ENCODE results near the gene OASL.

DNA sequence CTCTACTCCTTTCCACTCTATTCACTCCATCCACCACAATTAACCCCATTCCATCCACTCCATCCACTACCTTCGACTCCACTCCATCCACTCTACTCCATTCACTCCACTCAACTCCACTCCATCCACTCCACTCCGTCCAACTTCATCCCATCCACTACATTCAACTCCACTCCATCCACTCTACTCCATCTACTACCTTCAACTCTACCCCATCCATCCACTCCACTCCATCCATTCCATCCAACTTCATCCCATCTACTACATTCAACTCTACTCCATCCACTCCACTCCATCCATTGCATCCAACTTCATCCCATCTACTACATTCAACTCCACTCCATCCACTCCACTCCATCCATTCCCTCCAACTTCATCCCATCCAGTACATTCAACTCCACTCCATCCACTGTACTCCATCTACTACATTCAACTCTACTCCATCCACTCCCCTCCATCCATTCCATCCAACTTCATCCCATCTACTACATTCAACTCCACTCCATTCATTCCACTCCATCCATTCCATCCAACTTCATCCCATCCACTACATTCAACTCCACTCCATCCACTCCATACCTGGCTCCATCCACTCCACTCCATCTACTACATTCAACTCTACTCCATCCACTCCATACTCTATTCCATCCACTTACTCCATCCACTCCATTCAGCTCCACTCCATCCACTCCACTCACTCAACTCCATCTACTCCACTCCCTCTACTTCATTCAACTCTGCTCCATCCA, 44.3 kb downstream of the OASL start:
- TF ChIP-seq RAD21 (IDR thresholded peaks at IDR 0.05; ENCODE audit: low read depth), result no peak
- no peak for TF ChIP-seq CREB1 (IDR thresholded peaks at IDR 0.05; ENCODE audit: low read depth)
- no peak for TF ChIP-seq YY1 (IDR thresholded peaks at IDR 0.05; ENCODE audit: low read depth)
- TF ChIP-seq, protein P1, sequence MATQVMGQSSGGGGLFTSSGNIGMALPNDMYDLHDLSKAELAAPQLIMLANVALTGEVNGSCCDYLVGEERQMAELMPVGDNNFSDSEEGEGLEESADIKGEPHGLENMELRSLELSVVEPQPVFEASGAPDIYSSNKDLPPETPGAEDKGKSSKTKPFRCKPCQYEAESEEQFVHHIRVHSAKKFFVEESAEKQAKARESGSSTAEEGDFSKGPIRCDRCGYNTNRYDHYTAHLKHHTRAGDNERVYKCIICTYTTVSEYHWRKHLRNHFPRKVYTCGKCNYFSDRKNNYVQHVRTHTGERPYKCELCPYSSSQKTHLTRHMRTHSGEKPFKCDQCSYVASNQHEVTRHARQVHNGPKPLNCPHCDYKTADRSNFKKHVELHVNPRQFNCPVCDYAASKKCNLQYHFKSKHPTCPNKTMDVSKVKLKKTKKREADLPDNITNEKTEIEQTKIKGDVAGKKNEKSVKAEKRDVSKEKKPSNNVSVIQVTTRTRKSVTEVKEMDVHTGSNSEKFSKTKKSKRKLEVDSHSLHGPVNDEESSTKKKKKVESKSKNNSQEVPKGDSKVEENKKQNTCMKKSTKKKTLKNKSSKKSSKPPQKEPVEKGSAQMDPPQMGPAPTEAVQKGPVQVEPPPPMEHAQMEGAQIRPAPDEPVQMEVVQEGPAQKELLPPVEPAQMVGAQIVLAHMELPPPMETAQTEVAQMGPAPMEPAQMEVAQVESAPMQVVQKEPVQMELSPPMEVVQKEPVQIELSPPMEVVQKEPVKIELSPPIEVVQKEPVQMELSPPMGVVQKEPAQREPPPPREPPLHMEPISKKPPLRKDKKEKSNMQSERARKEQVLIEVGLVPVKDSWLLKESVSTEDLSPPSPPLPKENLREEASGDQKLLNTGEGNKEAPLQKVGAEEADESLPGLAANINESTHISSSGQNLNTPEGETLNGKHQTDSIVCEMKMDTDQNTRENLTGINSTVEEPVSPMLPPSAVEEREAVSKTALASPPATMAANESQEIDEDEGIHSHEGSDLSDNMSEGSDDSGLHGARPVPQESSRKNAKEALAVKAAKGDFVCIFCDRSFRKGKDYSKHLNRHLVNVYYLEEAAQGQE (IDR thresholded peaks at IDR 0.05; ENCODE audit: low read depth), result no peak
- TF ChIP-seq ZBTB7A (IDR thresholded peaks at IDR 0.05; ENCODE audit: low read depth), result no peak
- no peak for TF ChIP-seq TCF12 (IDR thresholded peaks at IDR 0.05; ENCODE audit: low read depth)
- TF ChIP-seq NFIC (IDR thresholded peaks at IDR 0.05), result no peak
- TF ChIP-seq TAF1 (IDR thresholded peaks at IDR 0.05; ENCODE audit: low read depth), result no peak
- no peak for TF ChIP-seq EP300 (IDR thresholded peaks at IDR 0.05; ENCODE audit: borderline replicate concordance)
- TF ChIP-seq EGR1 (IDR thresholded peaks at IDR 0.05), result no peak
- TF ChIP-seq USF1 (IDR thresholded peaks at IDR 0.05), result no peak
- TF ChIP-seq CEBPB (IDR thresholded peaks at IDR 0.05), result no peak
